NB4 (cell line): Measurements from ENCODE around the gene VAMP5.

ENCODE experiments used
- CTCF ChIP-seq: IDR thresholded peaks from one replicate; pipeline ENCODE4 v1.5.1; 2012; ENCODE audit warnings: low read depth, low read length
- MAX ChIP-seq: IDR thresholded peaks from 2 replicates; pipeline ENCODE4 v1.6.1; 2011; ENCODE audit warnings: low read depth, low read length
- MYC ChIP-seq: IDR thresholded peaks from 2 replicates; pipeline ENCODE4 v1.6.1; 2011; ENCODE audit warnings: low read depth, low read length
- POLR2A ChIP-seq: IDR thresholded peaks from 2 replicates; pipeline ENCODE4 v1.6.1; 2011; ENCODE audit warnings: mild to moderate bottlenecking; ENCODE audit not compliant: insufficient read length; ENCODE audit errors: extremely low read depth

DNA sequence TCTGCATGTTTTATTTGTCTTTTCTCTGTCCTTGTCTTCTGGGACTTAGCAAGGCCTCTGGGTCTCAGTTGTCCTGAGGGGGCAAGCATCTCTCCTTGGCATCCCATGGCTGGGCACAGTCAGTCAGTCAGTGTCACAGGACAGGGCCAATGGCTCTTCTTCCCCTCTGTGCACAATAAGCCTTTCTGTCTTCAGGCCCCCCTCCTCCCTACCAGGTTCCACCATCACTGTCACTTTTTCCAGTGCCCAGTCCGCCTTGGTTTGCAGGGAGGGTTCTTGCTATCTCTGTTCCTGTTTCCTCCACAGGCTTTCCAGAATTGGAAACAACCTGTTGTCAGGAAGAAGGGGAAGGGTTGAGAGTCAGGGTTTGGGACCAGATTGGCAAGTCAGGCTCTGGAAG lies 1.7 kb upstream of the VAMP5 start:
- TF ChIP-seq CTCF: no peak
- no peak for TF ChIP-seq POLR2A
- no peak for TF ChIP-seq MAX
- TF ChIP-seq MYC: no peak
